Suppressor macrophage treated with lipopolysaccharide for 4 hours (primary cell): ENCODE data around the gene NUSAP1.
"Not testable (repeated sequence)": the region's sequence is repeated elsewhere in the genome, so short reads cannot be mapped to it uniquely, and the experiment has no call there.

Experiments
- DNase-seq: peaks from one replicate; pipeline ENCODE4 v3.0.0-alpha.2; 2020

The NUSAP1 gene, protein sequence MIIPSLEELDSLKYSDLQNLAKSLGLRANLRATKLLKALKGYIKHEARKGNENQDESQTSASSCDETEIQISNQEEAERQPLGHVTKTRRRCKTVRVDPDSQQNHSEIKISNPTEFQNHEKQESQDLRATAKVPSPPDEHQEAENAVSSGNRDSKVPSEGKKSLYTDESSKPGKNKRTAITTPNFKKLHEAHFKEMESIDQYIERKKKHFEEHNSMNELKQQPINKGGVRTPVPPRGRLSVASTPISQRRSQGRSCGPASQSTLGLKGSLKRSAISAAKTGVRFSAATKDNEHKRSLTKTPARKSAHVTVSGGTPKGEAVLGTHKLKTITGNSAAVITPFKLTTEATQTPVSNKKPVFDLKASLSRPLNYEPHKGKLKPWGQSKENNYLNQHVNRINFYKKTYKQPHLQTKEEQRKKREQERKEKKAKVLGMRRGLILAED

DNA sequence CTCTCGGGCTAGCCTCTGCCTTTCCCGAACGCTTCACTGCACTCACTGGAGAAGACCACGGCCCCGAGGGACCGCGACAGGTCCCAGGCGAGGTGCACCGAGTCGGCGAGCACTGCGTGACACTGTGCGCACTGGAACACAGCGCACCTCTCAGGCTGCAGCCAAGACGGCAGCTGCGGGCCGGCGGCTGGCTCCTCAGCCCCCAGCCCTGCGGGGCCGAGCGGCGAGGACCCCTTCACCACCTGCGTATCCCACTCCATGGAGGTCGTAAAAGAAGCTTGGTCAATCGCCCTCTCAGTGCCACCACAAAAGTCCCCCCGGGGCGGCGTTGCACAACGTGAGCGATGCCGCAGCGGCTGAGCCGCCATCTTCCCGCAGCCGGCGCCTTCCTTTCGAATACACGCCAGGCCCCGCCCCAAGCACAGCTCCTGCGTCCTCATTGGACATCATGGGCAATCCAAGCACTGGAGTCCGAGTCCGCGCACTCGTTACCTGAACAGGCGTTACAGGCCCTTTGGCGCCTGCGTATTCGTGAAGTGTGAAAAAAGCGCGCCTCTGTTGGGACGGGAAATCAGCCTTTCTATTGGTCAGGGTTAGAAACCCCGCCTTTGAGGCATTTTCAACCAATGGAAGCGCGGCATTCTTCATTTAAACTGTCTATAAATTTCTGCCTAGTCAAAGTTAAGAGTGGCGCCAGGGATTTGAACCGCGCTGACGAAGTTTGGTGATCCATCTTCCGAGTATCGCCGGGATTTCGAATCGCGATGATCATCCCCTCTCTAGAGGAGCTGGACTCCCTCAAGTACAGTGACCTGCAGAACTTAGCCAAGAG, at the start of gene NUSAP1, which contains the start of gene OIP5:
Gene NUSAP1 (plus strand): TSS at position 688 of the 832 bp plus-strand sequence. CDS start 77 bp downstream, at position 765.
Gene OIP5 (minus strand): TSS at position 398 of the 832 bp plus-strand sequence. CDS start 30 bp downstream, at position 368.
- peak; percentile 100 for DNase-seq

DNA sequence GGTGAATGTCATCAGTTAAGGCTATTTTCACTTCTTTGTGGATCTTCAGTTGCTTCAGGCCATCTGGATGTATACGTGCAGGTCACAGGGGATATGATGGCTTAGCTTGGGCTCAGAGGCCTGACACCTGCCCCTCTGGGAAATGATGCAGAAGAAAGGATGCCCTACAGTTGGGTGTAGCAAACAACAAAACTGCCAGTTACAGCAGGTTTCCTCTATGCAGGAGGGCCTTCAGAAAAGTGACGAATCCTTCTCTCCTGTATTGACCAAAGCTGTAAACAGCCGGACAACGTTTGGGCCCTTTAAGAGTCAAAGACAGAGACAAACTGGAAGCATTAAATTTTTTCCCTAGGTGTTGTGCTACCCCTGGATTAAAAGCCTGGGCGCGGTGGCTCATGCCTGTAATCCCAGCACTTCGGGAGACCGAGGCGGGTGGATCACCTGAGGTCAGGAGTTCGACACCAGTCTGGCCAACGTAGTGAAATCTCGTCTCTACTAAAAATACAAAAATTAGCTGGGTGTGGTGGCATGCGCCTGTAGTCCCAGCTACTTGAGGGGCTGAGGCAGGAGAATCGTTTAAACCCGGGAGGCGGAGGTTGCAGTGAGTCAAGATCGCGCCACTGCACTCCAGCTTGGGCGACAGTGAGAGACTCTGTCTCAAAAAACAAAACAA, 49.6 kb upstream of the NUSAP1 start:
- not testable (repeated sequence) for DNase-seq

DNA sequence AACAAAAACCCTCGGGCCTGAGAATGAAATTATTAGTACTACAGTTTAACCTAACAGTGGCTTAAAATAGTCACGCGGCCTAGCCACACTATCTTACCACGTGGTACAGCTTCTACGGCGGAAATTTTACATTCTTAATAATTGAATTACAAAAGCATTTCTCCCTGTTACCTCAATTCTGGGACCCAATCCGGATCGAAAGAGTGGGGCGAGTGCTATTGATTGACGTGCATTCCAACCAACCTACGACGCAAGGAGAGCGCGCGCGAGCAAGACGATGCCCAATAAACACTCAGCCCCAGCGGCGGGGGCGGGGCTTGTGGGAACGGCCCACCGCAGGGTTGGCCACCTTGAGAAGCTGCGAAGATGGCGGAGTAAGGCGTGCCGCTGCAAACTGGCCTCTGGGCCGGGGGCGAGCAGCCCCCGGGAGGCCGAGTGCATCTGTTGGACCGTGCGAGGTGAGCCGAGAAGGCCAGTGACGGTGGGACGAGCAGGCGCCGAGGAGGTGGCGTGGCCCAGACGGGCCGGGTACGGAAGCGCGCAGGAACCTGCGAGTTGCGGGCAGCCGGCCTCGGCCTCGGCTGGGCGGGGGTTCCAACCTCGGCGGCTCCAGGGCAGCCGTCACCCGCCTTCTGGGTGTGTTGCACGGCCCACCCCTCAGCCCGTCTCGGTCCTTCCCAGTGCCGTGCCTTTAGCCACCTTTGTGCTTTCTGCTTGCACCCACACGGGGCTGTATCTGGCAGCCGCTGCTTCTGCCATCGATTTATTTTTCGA, 48.8 kb upstream of the NUSAP1 start:
- DNase-seq: peak; percentile 99

DNA sequence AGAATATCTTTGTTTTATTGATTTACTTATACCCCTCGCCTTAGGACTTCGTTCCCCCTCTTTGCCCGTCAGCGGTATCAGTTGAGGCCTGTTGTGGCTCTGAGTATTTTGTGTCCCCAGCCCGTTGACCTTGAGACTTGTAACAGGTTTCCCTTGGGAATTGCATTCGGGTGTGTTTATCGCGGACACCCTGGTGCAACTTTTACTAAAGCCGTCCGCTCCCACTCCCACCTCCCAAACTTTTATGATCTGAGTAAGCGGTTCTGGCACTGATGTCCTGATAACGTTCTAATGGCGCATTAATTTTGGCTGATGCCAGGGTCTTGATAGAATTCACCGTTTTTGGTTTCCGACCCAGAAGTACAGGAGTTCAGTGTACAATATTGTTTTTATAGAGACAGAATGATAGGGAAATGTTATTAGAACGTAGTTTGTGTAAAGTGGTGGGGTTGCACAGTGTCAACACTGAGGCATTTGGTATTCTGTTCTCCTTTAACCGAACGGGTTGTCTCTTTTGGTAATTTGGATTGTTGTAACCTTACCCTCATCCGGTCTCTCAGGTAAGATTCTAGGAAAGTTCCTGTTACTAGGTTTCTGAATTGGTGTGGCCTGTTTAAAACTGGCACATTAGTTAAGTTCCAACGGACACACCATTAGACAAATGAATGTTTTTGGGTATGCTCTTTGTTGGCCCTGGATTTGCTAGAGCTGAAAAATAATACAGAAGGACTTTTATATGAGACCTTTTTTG, 48.1 kb upstream of the NUSAP1 start:
- no peak for DNase-seq

DNA sequence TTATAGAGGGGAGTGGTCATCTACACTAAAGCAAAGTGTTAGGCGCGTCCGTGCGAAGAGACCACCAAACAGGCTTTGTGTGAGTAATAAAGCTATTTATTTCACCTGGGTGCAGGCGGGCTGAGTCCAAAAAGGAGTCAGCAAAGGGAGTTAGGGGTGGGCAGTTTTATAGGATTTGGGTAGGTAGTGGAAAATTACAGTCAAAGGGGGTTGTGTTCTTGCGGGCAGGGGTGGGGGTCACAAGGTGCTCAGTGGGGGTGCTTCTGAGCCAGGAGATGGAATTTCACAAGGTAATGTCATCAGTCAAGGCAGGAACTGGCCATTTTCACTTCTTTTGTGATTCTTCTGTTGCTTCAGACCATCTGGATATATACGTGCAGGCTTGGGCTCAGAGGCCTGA, 47.4 kb upstream of the NUSAP1 start:
- no peak for DNase-seq

DNA sequence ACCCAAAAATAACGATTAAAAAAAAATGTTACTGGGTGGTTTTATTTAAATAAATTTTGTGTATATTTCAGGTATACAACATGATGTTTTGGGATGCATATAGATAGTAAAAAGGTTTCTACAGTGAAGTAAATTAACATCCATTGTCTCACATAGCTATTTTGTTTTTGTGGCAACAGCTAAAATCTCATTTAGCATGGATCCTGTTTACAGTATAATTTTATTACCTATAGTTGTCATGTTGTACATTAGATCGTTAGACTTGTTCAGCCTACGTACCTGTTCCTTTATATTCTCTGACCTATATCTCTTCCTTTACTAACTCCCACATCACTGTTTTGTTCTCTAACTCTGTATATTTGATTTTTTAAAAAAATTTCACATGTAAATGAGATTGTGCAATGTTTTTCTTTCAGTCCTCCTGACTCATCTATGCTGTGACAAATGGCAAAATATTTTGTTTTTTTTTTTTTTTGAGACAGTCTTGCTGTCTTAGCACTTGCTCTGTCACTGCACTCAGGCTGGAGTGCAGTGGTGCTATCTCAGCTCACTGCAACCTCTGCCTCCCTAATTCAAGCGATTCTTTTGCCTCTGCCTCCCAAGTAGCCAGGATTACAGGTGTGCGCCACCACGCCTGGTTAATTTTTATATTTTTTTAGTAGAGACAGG, 45.9 kb upstream of the NUSAP1 start:
- peak; percentile 74 for DNase-seq

DNA sequence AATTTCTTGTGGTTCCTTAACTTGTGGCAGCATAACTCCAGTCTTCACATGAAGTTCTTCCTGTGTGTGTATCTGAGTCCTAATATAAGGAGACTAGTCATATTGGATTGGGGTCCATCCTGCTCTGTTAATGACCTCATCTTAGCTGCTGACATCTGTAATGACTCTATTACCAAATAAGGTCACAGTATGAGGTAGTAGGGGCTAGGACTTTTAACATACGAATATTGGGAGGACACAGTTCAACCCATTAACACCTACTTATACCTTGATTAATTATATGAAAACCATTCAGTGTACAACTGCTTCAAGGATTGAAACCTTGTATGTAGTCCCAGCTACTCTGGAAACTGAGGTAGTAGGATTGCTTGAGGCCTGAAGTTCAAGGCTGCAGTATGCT, 44.2 kb upstream of the NUSAP1 start:
- DNase-seq: no peak

DNA sequence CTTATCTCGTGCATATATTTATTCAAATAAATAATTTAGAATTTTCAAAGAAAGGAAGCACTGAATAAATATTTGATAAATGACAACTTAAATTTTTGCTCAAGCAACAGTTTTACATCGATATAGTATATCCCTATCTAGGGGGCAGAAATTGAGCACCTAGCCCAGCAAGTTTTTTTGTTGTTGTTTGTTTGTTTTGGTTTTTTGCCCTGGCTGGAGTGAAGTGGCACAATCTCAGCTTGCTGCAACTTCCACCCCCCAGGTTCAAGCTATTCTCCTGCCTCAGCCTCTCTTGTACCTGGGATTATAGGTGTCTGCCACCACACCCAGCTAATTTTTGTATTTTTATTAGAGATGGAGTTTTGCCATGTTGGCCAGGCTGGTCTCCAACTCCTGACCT, 42.7 kb upstream of the NUSAP1 start:
- no peak for DNase-seq

DNA sequence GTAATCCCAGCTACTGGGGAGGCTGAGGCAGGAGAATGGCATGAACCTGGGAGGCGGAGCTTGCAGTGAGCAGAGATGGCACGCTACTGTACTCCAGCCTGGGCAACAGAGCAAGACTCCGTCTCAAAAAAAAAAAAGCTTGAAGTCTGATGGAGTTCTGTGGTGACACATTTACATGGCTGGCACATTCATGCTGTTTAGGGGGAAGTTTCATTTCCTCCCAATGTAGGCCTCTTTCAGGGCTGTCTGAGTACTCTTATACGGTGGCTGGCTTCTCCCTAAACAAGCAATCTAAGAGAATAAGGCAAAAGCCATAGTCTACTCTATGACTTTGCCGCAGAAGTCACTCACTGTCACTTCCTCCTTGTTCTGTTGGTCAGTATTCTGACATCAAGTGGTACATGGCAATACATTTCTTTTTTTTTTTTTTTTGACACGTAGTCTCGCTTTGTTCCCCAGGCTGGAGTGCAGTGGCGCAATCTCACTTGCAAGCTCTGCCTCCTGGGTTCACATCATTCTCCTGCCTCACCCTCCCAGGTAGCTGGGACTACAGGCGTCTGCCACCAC, 41.5 kb upstream of the NUSAP1 start:
- DNase-seq: peak; percentile 85

DNA sequence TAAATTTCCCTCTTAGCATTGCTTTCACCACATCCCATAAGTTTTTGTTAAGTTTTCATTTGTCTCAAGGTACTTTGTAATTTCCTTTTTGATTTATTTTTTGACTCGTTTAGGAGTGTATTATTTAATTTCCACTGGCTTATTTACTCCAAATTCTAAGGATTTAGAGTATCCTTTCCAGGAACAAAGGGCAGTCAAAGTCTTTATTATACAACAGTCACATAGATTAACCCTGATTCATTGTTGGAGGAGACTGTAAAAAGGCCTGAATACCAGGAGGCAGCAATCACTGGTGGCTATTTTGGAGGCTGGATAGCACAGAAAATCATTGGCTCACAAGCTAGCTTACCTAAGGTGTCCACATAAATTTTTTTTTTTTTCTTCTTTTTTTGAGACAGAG, 40.2 kb upstream of the NUSAP1 start:
- no peak for DNase-seq

DNA sequence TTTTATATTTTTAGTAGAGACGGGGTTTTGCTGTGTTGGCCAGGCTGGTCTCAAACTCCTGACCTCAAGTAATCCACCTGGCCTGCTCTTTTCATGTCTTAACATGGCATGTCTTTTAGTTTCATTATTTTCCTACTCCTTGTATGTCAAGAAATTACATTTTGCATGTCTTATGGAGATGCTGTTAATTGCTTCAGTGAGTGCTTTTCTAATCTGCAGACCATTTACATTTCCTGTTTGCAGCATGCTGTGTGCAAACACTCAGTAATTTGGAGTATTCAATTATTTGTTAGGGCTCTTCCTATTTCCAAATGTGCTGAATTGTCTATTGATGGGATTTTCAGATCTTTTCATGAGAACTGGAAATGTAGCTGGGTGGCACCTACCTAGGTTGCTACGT, 31.5 kb upstream of the NUSAP1 start:
- not testable (repeated sequence) for DNase-seq

DNA sequence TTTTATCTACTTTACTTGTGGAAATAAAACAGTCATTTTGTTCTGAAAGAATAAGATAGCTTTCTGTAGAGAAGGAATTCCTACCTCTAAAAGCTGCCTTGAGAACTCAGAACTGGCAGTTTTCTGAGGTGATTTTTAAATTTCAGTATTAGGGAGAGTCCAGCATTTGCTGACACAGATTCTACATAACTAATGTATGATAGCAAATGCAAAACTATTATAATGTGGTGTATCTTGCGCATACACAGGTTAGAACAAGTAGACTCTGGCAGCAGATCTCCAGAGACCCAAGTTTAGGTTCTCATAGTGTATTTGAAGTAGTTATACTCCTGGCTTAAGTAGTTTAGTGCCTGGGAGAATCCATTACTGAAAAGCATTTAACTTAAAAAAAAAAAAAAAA, 31.1 kb upstream of the NUSAP1 start:
- DNase-seq: no peak

DNA sequence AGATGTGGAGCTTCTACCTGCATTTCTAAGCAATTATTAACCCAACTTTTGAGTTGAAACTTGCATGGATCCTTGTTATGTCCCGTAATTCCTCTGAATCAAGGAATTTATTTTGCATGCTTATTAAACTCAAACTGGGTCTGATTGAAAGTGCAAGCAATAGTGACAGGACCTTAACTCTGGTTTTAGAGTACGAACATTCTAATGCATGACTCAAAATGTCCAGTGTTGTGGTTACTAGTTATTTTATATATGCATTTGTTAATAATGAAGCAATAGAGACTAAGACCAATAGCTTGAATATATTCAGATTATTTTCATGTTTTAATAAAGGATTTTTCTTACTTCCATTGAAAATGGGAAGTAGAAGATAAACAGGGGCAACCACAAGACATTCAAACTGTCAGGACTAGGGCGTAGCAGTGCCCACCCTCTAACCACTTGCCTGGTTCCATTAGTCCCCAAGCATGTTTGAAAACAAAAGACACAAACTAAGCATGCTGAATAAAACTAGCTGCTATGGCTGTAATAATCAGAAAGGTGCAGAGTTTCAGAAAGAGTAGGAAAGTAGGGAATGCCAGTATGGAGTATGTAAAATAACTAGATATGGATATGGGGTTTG, 28.4 kb upstream of the NUSAP1 start:
- DNase-seq: no peak

DNA sequence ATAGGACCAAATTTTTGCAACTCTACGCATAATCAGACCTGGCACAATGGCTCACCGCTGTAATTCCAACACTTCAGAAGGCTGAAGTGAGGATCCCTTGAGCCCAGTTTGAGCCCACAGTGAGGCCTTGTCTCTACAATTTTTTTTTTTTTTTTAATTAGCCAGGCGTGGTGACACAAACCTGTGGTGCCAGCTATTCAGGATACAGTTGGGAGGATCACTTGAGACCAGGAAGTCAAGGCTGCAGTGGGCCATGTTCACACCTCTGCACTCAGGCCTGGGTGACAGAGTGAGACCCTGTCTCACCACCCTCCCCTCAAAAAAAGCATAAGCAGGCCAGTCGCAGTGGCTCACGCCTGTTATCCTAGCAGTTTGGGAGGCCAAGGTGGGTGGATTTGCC, 25.0 kb upstream of the NUSAP1 start:
- DNase-seq: no peak

DNA sequence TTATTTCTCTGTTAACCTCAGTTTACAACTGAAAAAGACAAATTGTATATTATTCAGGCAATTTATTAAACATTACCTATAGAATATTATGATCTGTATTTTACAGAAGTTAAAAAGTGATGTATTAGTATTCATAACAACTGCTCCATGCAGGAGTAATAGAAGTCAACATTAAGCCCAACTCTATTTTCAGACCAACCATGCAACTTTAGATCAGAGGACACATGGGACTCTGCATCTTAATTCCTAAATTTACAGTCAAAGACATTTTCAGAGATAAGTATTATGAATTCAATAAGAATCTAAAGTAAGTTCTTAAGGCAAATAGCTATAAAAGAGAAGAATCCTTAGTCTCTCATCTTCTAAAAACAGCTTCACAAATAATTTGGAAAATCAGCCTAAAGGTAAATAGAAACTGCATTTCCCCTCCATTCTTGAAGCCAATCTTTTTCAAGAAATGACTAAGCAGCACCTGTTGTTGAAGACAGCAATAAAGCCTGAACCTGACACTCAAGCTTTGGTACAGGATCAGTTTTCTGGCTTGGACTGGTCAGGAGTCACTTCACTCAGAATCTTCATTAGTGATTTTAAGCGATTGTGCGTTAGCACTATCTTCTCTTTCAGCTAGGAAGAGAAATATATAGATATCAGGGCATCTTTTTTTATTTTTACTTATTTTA, 23.3 kb upstream of the NUSAP1 start:
- no peak for DNase-seq

DNA sequence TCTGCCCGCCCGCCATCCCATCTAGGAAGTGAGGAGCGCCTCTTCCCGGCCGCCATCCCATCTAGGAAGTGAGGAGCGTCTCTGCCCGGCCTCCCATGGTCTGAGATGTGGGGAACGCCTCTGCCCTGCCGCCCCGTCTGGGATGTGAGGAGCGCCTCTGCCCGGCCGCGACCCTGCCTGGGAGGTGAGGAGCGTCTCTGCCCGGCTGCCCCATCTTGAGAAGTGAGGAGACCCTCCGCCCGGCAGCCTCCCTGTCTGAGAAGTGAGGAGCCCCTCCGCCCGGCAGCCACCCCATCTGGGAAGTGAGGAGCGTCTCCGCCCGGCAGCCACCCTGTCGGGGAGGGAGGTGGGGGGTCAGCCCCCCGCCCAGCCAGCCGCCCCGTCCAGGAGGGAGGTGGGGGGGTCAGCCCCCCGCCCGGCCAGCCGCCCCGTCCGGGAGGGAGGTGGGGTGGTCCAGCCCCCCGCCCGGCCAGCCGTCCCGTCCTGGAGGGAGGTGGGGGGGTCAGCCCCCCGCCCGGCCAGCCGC, 11.8 kb upstream of the NUSAP1 start:
- DNase-seq: not testable (repeated sequence)

DNA sequence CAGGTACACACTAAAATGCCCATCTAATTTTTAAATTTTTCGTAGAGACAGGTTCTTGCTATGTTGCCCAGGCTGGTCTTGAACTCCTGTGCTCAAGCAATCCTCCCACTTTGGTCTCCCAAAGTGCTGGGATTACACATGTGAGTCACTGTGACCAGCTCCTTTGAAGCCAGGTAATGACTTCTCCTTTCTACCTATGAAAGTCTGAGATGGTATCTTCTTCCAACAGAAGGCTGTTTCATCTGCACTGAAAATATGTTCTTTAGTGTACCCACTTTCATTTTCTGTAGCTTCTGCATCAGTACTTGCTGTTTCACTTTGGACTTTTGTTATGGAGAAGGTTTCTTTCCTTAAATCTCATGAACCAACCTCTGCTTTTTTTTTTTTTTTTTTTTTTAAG, 9.1 kb upstream of the NUSAP1 start:
- no peak for DNase-seq

DNA sequence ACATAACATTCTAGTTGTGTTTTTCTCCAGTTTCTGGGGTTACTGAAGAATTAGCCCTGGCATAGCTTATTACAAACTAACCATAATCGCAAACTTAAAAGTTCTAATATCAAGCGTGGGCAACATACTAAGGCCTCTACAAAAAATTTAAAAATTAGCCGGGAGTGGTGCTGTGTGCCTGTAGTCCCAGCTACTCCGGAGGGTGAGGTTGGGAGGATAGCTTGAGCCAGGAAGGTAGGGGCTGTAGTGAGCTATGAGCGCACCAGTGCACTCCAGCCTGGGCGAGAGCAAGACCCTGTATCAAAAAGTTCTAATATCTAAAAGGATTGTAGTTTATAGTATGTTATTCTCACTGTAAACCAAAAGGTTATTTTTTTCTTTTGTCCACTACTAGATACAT, 1.4 kb upstream of the NUSAP1 start:
- DNase-seq: no peak

DNA sequence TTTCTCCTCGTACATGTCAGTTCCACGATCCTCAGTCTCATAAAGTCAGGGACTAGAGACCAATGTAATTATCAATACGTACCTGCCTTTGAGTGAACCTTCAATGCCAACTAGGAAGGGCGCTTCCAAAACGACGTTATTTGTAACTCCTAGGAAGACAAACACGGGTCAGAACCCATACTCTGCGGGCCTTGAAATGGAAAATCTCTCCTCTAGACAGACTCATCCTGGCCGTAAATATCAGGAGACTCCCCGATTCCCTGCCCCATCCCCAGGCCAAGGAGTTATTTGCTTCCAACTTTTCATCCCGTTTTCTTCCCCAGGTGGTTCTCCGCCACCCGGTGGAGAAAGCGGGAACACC, 868 bp upstream of the NUSAP1 start:
- DNase-seq: no peak
